ENCODE results near the gene LMO7. TPM values are rescaled to one million over a fixed set of nuclear protein-coding genes. Genes with fewer than 3 reads are reported as not detected.

LMO7 gene
- total and polyA plus RNA-seq, 4 donors, result 17.5 to 69.6 (median 38.2) TPM

- TF ChIP-seq RXRA (IDR thresholded peaks at IDR 0.05), result peak in 1 of 2 donors; percentile 42
- TF ChIP-seq HNF4G (IDR thresholded peaks at IDR 0.05), result peak; percentile 52
- peak; percentile 55 for TF ChIP-seq SP1 (IDR thresholded peaks at IDR 0.05)
- no peak for TF ChIP-seq GABPA (IDR thresholded peaks at IDR 0.05 in 1 of 2, conservative IDR thresholded peaks at IDR 0.05 in 1 of 2)
- no peak for TF ChIP-seq NR2F2 (IDR thresholded peaks at IDR 0.05)
- no peak for TF ChIP-seq FOXA2 (IDR thresholded peaks at IDR 0.05)
- TF ChIP-seq CTCF (IDR thresholded peaks at IDR 0.05; ENCODE audit: low read depth, low read length, missing input control), result no peak
- no peak for TF ChIP-seq MAX (IDR thresholded peaks at IDR 0.05)
- TF ChIP-seq HNF4A (conservative IDR thresholded peaks at IDR 0.05), result peak; percentile 74 to 82
- no peak for TF ChIP-seq FOXA1 (IDR thresholded peaks at IDR 0.05)
- peak in 1 of 2 donors; percentile 8 for TF ChIP-seq RAD21 (IDR thresholded peaks at IDR 0.05)
- TF ChIP-seq ZBTB33 (IDR thresholded peaks at IDR 0.05), result no peak
- TF ChIP-seq JUND (IDR thresholded peaks at IDR 0.05), result no peak
- TF ChIP-seq EGR1 (IDR thresholded peaks at IDR 0.05; ENCODE audit: low read depth in 2 of 2), result no peak
- no peak for TF ChIP-seq ATF3 (IDR thresholded peaks at IDR 0.05)
- peak; percentile 56 for TF ChIP-seq YY1 (IDR thresholded peaks at IDR 0.05)
- TF ChIP-seq TAF1 (conservative IDR thresholded peaks at IDR 0.05), result no peak
- TF ChIP-seq REST (IDR thresholded peaks at IDR 0.05), result no peak
- DNase-seq (ENCODE audit: low spot score), result no peak
- H3K9ac ChIP-seq (ENCODE audit: low read depth in 1 of 2, low read length in 2 of 2), result no peak overlapping the region
- H3K27ac ChIP-seq (ENCODE audit: low read depth in 1 of 2, low read length in 2 of 2), result peak overlapping the region; percentile 27 to 49
- WGBS, result 36% methylated on average over 1 of the region's 1 CpG
- no peaks in the 10 kb centered on the region for H3K9me3 ChIP-seq (ENCODE audit: control insufficient read depth in 4 of 4, low read length in 3 of 4)
- no peak overlapping the region for H3K4me3 ChIP-seq (ENCODE audit: low read depth in 1 of 3, low read length in 3 of 3)
- H3K36me3 ChIP-seq (ENCODE audit: control insufficient read depth in 4 of 4, insufficient read depth in 3 of 4, low read depth in 1 of 4, low read length in 3 of 4), result peaks cover 0 to 9% (median 5%) of the 10 kb centered on the region in 4 donors
- peaks cover 3 to 40% (median 35%) of the 10 kb centered on the region in 4 donors for H3K4me1 ChIP-seq (ENCODE audit: control insufficient read depth in 4 of 4, insufficient read depth in 4 of 4, low read length in 3 of 4)
- H3K27me3 ChIP-seq (ENCODE audit: control insufficient read depth in 4 of 4, insufficient read depth in 4 of 4, low read length in 3 of 4), result no peaks in the 10 kb centered on the region
Measured at GRCh38 chr13:75794663-75795062, 158.5 kb downstream of the LMO7 start.
